ENCODE results near the gene PODXL.

Gene PODXL

GRCh38 chr7:131556053-131556908 lies at the start of gene PODXL (continued):
- TF ChIP-seq ZFP69B (tag by site-specific recombination; IDR thresholded peaks at IDR 0.05) (no peak), ZNF311 (tag by site-specific recombination; IDR thresholded peaks at IDR 0.05; ENCODE audit: borderline replicate concordance) (no peak), ZNF214 (tag by site-specific recombination; IDR thresholded peaks at IDR 0.05; ENCODE audit: borderline replicate concordance) (no peak), ZNF768 (tag by site-specific recombination; IDR thresholded peaks at IDR 0.05) (no peak), ZBTB7A (tag by site-specific recombination; IDR thresholded peaks at IDR 0.05; ENCODE audit: low read depth) (no peak), ZNF843 (tag by site-specific recombination; IDR thresholded peaks at IDR 0.05) (no peak), ZFP3 (tag by site-specific recombination; IDR thresholded peaks at IDR 0.05; ENCODE audit: low read depth) (no peak), SP7 (tag by site-specific recombination; IDR thresholded peaks at IDR 0.05) (0 out of 2 replicates have a peak, but pooled peaks have one; percentile 16), ZNF426 (tag by site-specific recombination; IDR thresholded peaks at IDR 0.05) (no peak), ZNF596 (tag by site-specific recombination; IDR thresholded peaks at IDR 0.05) (0 out of 2 replicates have a peak, but pooled peaks have one; percentile 22), ZNF76 (tag by site-specific recombination; IDR thresholded peaks at IDR 0.05; ENCODE audit: borderline replicate concordance, low read depth) (no peak; the same call in 1 of the 2 replicates), ZNF837 (tag by site-specific recombination; IDR thresholded peaks at IDR 0.05) (no peak), HOXD13 (CRISPR knock-in tag; IDR thresholded peaks at IDR 0.05; ENCODE audit: borderline replicate concordance) (no peak), YY2 (tag by site-specific recombination; IDR thresholded peaks at IDR 0.05) (no peak)
- TF ChIP-seq, protein P1, sequence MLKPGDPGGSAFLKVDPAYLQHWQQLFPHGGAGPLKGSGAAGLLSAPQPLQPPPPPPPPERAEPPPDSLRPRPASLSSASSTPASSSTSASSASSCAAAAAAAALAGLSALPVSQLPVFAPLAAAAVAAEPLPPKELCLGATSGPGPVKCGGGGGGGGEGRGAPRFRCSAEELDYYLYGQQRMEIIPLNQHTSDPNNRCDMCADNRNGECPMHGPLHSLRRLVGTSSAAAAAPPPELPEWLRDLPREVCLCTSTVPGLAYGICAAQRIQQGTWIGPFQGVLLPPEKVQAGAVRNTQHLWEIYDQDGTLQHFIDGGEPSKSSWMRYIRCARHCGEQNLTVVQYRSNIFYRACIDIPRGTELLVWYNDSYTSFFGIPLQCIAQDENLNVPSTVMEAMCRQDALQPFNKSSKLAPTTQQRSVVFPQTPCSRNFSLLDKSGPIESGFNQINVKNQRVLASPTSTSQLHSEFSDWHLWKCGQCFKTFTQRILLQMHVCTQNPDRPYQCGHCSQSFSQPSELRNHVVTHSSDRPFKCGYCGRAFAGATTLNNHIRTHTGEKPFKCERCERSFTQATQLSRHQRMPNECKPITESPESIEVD (tag by site-specific recombination; IDR thresholded peaks at IDR 0.05), result no peak
- TF ChIP-seq, protein P2, sequence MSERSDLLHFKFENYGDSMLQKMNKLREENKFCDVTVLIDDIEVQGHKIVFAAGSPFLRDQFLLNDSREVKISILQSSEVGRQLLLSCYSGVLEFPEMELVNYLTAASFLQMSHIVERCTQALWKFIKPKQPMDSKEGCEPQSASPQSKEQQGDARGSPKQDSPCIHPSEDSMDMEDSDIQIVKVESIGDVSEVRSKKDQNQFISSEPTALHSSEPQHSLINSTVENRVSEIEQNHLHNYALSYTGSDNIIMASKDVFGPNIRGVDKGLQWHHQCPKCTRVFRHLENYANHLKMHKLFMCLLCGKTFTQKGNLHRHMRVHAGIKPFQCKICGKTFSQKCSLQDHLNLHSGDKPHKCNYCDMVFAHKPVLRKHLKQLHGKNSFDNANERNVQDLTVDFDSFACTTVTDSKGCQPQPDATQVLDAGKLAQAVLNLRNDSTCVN (tag by site-specific recombination; optimal IDR thresholded peaks at IDR 0.05), result peak; percentile 70

GRCh38 chr7:131605280-131605878 lies 49.0 kb upstream of the PODXL start:
- ChIA-PET POLR2A (no interaction called here), CTCF (interaction anchor here (0.7 kb wide), 1 partner anchor 58 kb away, joined by 3 read pairs; no protein-coding TSS in a partner anchor)
- no peak overlapping the region for H3K4me3 ChIP-seq (ENCODE audit: low read depth, low read length)
- H3K4me1 ChIP-seq (ENCODE audit: control insufficient read depth, insufficient read depth, low read length), result no peaks in the 10 kb centered on the region
- H3K9me3 ChIP-seq (ENCODE audit: control insufficient read depth, insufficient read depth, low read depth, low read length), result no peaks in the 10 kb centered on the region
- H3K27ac ChIP-seq (ENCODE audit: extremely low read depth, low read depth, low read length), result no peak overlapping the region
- H3K36me3 ChIP-seq (ENCODE audit: control insufficient read depth in 2 of 2, insufficient read depth in 1 of 2, low read length in 2 of 2), result no peaks in the 10 kb centered on the region
- TF ChIP-seq, protein P3, sequence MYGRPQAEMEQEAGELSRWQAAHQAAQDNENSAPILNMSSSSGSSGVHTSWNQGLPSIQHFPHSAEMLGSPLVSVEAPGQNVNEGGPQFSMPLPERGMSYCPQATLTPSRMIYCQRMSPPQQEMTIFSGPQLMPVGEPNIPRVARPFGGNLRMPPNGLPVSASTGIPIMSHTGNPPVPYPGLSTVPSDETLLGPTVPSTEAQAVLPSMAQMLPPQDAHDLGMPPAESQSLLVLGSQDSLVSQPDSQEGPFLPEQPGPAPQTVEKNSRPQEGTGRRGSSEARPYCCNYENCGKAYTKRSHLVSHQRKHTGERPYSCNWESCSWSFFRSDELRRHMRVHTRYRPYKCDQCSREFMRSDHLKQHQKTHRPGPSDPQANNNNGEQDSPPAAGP (tag by site-specific recombination; IDR thresholded peaks at IDR 0.05), result no peak
- TF ChIP-seq ZNF114 (tag by site-specific recombination; IDR thresholded peaks at IDR 0.05), result no peak
- TF ChIP-seq, protein P4, sequence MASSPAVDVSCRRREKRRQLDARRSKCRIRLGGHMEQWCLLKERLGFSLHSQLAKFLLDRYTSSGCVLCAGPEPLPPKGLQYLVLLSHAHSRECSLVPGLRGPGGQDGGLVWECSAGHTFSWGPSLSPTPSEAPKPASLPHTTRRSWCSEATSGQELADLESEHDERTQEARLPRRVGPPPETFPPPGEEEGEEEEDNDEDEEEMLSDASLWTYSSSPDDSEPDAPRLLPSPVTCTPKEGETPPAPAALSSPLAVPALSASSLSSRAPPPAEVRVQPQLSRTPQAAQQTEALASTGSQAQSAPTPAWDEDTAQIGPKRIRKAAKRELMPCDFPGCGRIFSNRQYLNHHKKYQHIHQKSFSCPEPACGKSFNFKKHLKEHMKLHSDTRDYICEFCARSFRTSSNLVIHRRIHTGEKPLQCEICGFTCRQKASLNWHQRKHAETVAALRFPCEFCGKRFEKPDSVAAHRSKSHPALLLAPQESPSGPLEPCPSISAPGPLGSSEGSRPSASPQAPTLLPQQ (tag by site-specific recombination; IDR thresholded peaks at IDR 0.05), result no peak
- TF ChIP-seq SETDB1 (IDR thresholded peaks at IDR 0.05; ENCODE audit: insufficient read length, low read length), result no peak
- TF ChIP-seq BCL11B (tag by site-specific recombination; IDR thresholded peaks at IDR 0.05; ENCODE audit: low read depth), result no peak
- no peak for TF ChIP-seq MEIS1 (CRISPR knock-in tag; IDR thresholded peaks at IDR 0.05; ENCODE audit: borderline replicate concordance)
- no peak for TF ChIP-seq PBX3 (CRISPR knock-in tag; IDR thresholded peaks at IDR 0.05)
- no peak for TF ChIP-seq ZNF169 (tag by site-specific recombination; IDR thresholded peaks at IDR 0.05)
- TF ChIP-seq ZNF350 (tag by site-specific recombination; IDR thresholded peaks at IDR 0.05), result no peak
- no peak for TF ChIP-seq TRIM28 (IDR thresholded peaks at IDR 0.05; ENCODE audit: borderline replicate concordance, low read length)
- no peak for TF ChIP-seq ZNF837 (tag by site-specific recombination; IDR thresholded peaks at IDR 0.05)
